Fibroblast of pulmonary artery (primary cell): ENCODE measurements around the gene DOCK3.

Experiments used
- DNase-seq: peaks from one replicate; pipeline ENCODE4 v3.0.0-alpha.2; 2010; ENCODE audit warnings: low read depth
- H3K4me3 ChIP-seq: replicated peaks from 2 replicates; pipeline ENCODE4 v1.5.1; 2011; ENCODE audit warnings: low read depth, mild to moderate bottlenecking, control low read depth, low read length, moderate library complexity
- CTCF ChIP-seq: IDR thresholded peaks from 2 replicates; pipeline ENCODE4 v1.5.1; 2011; ENCODE audit warnings: mild to moderate bottlenecking, control low read depth, low read length, inconsistent platforms; ENCODE audit errors: missing control alignments

Gene DOCK3

GRCh38 chr3:50630394-50630793 is 44.3 kb upstream of the DOCK3 start:
- no peak overlapping the region for H3K4me3 ChIP-seq
- DNase-seq: no peak
- no peak for TF ChIP-seq CTCF

- H3K4me3 ChIP-seq: no peak overlapping the region
- no peak for DNase-seq
- no peak for TF ChIP-seq CTCF
Observed at GRCh38 chr3:50630877-50631276, 43.9 kb upstream of the DOCK3 start.

- no peak for TF ChIP-seq CTCF
- no peak for DNase-seq
- no peak overlapping the region for H3K4me3 ChIP-seq
Observed at GRCh38 chr3:50632450-50632849, 42.3 kb upstream of the DOCK3 start.

GRCh38 chr3:50633230-50633790 is 41.4 kb upstream of the DOCK3 start:
- DNase-seq: no peak
- TF ChIP-seq CTCF: no peak
- no peak overlapping the region for H3K4me3 ChIP-seq

GRCh38 chr3:50635066-50635465 is 39.7 kb upstream of the DOCK3 start:
- H3K4me3 ChIP-seq: no peak overlapping the region
- no peak for DNase-seq
- TF ChIP-seq CTCF: no peak

- no peak overlapping the region for H3K4me3 ChIP-seq
- TF ChIP-seq CTCF: no peak
- DNase-seq: no peak
Observed at GRCh38 chr3:50637011-50637410, 37.7 kb upstream of the DOCK3 start.

GRCh38 chr3:50637945-50638344 is 36.8 kb upstream of the DOCK3 start:
- no peak overlapping the region for H3K4me3 ChIP-seq
- no peak for DNase-seq
- TF ChIP-seq CTCF: no peak
